Suppressor macrophage (primary cell): ENCODE data around the gene CHID1.

Experiments
- DNase-seq, 4 experiments: peaks; one replicate each; pipeline ENCODE4 v3.0.0-alpha.2; 2020 to 2022

The CHID1 gene

GRCh38 chr11:909406-909805, 1.2 kb downstream of the CHID1 start:
- no peak for DNase-seq

GRCh38 chr11:908273-908672, 2.3 kb downstream of the CHID1 start:
- DNase-seq, result no peak

DNA sequence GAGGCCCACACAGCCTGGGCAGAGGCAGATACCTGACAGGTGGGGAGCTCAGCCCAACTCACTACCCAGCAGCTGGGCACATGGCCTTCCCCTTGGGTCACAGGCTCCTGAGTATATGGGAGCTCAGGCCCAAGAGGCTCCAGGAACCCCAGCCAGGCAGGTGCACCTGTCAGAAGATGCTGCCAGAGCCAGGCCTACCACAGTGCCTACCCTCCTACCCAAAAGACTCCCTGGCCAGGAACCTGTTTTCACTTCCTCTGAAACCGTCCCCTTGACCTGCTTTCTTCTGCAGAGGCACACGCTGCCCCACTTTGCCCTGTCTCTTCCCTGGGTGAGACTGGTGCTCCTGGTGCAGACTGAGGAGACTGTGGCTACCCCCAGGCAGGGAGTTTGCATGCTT, 2.9 kb downstream of the CHID1 start:
- DNase-seq, result no peak

DNA sequence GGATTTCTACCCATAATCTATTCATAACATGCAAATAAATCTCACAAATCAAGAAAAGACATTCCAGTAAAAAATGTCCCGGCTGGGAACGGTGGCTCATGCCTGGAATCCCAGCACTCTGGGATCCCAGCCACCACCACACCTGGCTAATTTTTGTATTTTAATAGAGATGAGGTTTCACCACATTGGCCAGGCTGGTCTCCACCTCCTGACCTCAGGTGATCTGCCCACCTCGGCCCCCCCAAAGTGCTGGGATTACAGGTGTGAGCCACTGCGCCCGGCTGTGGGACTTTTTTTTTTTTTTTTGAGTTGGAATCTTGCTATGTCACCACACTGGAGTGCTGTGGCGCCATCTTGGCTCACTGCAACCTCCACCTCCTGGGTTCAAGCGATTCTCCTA, 4.7 kb downstream of the CHID1 start:
- DNase-seq, result no peak

DNA sequence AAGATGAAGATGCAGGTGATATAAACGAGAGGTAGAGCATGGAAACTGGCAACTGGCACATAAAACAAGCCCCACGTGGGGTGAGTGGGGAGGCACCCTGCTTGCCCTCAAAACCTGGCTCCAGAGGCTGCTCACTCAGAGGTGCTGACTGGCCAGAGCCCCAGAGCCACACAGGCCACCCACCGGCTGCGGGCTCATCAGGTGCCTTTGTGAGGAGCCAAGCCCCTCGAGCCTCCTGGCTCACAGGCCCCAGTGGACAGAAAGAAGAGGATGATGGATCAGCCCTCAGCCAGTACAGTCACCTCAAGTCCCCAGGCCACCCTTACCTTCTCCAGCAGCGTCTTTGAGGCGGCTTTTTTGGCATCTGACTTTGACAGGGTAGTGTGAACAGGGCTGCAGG, 6.2 kb downstream of the CHID1 start:
- DNase-seq, result no peak

DNA sequence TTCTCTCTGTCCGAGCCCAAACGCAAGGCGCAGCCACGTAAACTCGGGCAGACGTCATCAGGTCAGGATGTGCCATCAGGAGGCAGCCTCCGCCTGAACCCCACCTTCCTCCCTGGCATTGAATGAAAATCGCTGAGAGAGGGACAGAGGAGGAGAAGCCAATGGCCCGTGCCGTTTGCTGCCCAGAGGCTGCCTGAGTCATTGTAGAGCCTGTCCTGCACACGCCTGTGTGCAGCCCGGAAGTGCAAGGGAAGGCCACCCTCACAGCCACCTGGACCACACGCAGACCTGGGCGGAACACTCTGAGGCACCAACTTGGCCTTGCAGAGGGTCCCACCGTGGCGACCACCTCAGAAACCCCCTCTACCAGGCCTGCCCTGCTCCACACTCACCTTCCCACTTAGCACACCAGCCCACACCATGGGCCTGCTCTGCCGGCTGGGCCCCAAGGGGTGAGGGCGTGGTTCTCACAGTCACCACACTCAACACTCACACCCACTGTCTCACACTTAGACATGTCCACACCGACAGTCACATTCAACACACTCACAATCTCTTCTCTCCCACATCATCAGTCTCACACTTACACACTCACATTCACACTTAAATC, 9.1 kb downstream of the CHID1 start:
- no peak for DNase-seq

DNA sequence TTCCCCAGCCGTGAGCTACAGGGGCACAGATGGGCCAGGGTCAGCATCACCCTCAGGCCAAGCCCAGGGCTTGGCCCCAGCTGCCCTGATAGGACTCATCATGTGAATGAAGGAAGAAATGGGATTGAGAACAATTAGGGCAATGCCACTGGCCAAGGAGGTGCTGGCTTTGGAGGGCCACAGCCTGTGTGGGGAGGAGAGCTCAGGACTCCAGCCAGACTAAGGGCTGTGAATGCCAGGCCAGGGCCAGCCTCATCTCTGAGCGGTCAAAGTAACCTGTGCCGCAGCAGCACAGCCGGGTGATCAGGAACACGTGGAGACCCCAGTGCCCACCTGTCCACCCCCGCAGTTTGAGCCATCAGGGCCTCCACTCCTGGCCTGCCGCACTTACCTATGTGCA, 10.1 kb downstream of the CHID1 start:
- DNase-seq, result no peak

DNA sequence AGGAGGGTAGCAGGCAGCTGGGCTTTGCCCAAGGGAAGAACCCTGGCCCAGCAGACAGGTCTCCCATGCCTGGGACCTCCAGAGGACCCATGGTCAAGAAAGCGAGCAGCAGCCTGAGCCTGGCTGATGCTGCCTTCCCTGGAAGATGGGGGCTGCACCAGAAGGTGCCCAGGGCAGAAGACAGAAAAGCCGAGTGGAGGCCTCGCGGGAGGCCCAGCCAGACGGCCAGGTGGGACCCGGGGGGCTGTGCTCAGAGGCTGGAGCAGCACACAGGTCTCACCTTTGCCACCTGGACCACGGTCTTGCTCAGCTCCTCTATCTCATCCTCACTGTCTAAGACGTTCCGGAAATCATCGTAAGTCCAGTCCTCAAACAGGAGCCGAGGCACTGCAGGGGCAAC, 10.9 kb downstream of the CHID1 start:
- no peak for DNase-seq

DNA sequence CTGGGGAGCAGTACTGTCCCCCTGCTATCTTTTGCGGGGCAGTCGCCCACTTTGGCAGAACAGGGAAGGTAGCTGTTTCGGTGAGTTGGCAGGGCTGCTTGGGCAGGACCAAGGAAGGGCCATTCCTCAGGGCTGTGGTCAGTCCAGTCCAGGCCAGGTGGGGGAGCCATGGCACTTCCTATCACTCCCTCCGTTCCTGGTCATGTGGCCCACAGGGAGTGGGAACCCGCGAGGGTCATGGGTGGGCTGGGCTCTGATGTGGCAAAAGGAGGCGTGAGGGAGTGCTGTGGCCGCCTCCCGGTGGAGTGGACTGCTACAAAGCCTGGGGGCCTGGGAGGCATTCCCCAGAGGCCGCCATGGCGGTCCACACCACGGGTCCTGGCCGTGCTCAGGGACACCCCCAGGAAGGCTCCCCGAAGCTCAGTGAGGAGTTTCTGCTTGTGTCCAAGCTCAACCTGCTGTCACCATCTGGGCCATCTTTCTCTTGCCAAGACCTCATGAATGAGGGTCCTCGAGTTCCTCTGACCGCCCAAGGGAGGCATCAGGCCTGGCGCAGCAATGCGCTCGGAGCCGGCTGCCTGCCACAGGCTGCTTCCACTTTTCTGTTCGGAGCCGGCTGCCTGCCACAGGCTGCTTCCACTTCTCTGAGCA, 11.9 kb downstream of the CHID1 start:
- DNase-seq, result peak in 3 of 4 experiments; percentile 13 to 48 (median 37)

DNA sequence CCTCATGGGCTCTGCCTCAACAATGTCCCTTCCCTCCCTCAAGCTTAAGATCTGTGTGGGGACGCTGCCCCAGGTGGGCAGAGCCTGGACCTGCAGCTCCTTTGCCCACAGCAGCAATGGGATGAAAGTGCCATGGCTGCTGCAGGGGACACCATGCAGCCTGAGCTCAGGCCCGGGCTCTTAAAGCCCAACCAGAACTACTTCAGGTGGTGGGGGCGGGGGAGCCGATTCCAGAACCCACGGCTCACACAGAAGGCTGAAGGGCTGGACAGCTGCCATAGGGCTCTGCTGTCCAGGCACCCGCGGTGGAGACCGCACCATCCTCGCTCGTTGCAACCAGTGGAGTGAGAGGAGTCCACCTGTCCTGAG, 12.5 kb downstream of the CHID1 start:
- DNase-seq, result peak in 1 of 4 experiments; percentile 21

- DNase-seq, result no peak
Observed at GRCh38 chr11:897253-898142, 13.1 kb downstream of the CHID1 start.

- no peak for DNase-seq
Observed at GRCh38 chr11:895331-896110, 15.1 kb downstream of the CHID1 start.

GRCh38 chr11:894575-895201, 15.9 kb downstream of the CHID1 start:
- DNase-seq, result no peak

- no peak for DNase-seq
Observed at GRCh38 chr11:893008-893654, 17.5 kb downstream of the CHID1 start.

GRCh38 chr11:890794-891540, 19.6 kb downstream of the CHID1 start:
- DNase-seq, result no peak

GRCh38 chr11:889687-890475, 20.7 kb downstream of the CHID1 start:
- no peak for DNase-seq

DNA sequence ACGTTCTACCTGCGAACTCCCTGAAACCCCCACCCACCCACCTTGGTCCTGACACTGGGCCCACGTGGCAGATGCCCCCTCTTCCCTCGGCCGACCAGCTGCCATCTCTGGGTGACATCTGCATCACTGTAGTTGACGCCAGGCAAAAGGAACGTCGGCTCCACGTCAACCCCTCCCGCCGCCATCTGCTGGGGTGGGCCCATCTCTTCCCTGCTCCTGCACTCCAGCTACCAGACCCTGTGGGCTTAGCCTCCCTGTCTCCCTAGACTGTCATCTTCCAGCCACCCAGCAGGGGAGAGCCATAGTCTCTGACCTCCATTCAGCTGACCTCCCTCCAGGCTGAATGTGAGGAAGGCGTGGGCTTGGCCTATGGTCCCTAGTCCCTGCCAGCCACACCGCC, 21.4 kb downstream of the CHID1 start:
- no peak for DNase-seq

DNA sequence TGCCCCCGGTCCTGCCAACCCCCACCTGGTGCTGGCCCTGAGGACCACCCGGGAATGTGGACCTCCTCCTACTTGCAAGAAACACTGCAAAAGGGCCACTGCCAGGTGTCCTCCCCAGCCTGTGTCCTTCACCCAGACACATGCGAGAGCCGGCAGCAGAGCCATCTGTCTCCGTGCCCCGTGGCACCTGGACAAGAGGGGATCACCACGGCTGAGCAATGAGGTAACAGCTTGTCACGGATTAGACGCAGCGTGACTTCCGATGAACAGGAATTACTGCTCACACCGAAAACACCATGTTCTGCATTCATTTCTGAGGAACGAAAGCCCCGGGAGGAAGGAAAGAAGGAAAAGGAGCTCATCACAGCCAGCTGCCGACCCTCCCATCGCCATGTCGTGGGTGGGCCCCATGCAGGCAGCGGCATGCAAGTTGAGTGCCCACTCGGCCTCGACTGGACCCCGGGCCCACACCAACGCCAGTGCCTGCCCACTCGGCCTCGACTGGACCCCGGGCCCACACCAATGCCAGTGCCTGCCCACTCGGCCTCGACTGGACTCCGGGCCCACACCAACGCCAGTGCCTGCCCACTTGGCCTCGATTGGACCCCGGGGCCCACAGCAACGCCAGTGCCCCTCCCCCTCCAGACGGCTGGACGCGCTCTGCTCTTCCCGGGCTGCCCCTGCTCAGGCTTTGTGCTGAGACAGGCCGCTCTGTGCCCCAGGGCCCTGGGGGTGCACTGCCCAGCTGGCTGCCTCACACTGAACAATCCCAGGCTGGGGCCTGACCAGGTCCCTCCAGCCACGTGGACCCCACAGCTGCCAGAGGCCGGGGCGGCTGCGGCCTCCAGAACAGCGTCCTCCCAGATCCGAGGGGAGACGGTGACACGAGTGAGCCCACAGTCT, 22.0 kb downstream of the CHID1 start:
- no peak for DNase-seq

DNA sequence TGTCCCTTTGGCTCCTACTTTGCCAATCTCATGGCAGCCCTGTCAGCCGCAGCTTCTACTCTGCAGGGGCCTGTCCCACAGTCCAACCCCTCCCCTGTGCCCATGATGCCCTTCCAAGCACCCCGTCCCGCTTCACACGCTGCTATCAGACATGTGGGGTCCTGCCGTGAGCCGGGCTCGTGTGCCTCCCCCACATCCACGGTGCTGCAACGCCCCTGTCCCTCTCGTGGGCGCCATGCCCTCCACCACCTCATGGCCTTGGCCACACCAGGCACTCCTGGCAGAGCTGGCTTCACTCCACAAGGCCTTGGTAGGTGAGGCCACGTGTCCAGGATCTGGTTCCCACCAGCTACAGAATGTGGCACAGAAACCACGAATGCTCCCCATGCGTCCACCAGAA, 23.0 kb downstream of the CHID1 start:
- DNase-seq, result no peak
